Suprapubic skin (tissue), 3 donors: Measurements from ENCODE around the gene RHOB.

Experiments
- POLR2AphosphoS5 ChIP-seq, 3 donors: sonication (generic); formaldehyde crosslinking; IDR thresholded peaks; one replicate each; pipeline ENCODE4 v1.6.1; 2017; ENCODE audit warnings: antibody characterized with exemption in 3 of 3
- TF ChIP-seq, protein P1 (sequence below), 2 donors: fragments of 200-600 bp in 1 of 2; fragments of 450-650 bp in 1 of 2; sonication (generic) in 1 of 2; IDR thresholded peaks; one replicate each; pipeline ENCODE4 v1.5.1; 2016 to 2019; ENCODE audit warnings: antibody characterized with exemption in 2 of 2, mild to moderate bottlenecking in 1 of 2, moderate library complexity in 1 of 2

DNA sequence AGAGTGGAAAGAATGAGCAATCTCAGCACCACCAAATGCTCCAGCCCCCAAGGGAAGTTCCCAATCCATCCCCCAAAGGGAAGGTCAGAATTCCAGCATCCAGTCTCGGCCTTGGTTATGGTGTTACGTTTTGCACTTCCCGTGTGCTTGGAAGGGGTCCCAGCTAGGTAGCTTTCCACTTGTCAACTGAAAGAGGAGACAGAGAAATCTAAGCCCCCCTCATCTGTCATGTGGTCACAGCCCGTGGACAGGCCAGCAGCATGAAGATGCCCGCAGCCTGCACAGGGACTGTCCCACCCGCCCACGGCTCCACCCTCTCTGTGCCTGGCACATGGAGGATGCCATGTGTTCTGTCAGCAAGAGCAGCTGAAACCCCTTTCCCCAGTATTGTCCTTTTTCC, 32.1 kb downstream of the RHOB start:
- TF ChIP-seq, protein P1, sequence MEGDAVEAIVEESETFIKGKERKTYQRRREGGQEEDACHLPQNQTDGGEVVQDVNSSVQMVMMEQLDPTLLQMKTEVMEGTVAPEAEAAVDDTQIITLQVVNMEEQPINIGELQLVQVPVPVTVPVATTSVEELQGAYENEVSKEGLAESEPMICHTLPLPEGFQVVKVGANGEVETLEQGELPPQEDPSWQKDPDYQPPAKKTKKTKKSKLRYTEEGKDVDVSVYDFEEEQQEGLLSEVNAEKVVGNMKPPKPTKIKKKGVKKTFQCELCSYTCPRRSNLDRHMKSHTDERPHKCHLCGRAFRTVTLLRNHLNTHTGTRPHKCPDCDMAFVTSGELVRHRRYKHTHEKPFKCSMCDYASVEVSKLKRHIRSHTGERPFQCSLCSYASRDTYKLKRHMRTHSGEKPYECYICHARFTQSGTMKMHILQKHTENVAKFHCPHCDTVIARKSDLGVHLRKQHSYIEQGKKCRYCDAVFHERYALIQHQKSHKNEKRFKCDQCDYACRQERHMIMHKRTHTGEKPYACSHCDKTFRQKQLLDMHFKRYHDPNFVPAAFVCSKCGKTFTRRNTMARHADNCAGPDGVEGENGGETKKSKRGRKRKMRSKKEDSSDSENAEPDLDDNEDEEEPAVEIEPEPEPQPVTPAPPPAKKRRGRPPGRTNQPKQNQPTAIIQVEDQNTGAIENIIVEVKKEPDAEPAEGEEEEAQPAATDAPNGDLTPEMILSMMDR (IDR thresholded peaks at IDR 0.05) = no peak
- TF ChIP-seq POLR2AphosphoS5 (IDR thresholded peaks at IDR 0.05) = no peak
